HepG2 (cell line): ENCODE data around the gene GDAP1L1. TPM values are rescaled to one million over a fixed set of nuclear protein-coding genes. Genes with fewer than 3 reads are reported as not detected.

ENCODE experiments used
- FOXK1 ChIP-seq: sonication (generic); formaldehyde crosslinking; IDR thresholded peaks from 2 replicates; pipeline ENCODE4 v1.4.0; 2020; ENCODE audit warnings: low read depth, missing genetic modification reagents, borderline replicate concordance
- HNF4A ChIP-seq: sonication (generic); formaldehyde crosslinking; IDR thresholded peaks from 2 replicates; pipeline ENCODE4 v1.4.0; 2020; ENCODE audit warnings: missing genetic modification reagents
- HOXA9 ChIP-seq: sonication (generic); formaldehyde crosslinking; IDR thresholded peaks from 2 replicates; pipeline ENCODE4 v1.8.1; 2022; ENCODE audit warnings: missing genetic modification reagents, mild to moderate bottlenecking, moderate library complexity, borderline replicate concordance
- KDM2A ChIP-seq: sonication (generic); formaldehyde crosslinking; IDR thresholded peaks from 2 replicates; pipeline ENCODE4 v1.4.0; 2020; ENCODE audit warnings: low read depth, missing genetic modification reagents, borderline replicate concordance
- NR2F2 ChIP-seq: IDR thresholded peaks from 2 replicates; pipeline ENCODE4 v1.6.1; 2012; ENCODE audit warnings: low read depth, inconsistent platforms, borderline replicate concordance
- SNRNP70 ChIP-seq: fragments of 200-400 bp; formaldehyde crosslinking; IDR thresholded peaks from 2 replicates; pipeline ENCODE4 v1.6.1; 2017; ENCODE audit warnings: mild to moderate bottlenecking, low read depth, low read length, moderate library complexity
- TBX2 ChIP-seq: sonication (generic); formaldehyde crosslinking; IDR thresholded peaks from 2 replicates; pipeline ENCODE4 v1.5.0; 2020; ENCODE audit warnings: missing genetic modification reagents, mild to moderate bottlenecking, borderline replicate concordance
- TCF12 ChIP-seq, 2 experiments: fragments of 450-650 bp in 1 of 2; sonication (generic) in 1 of 2; formaldehyde crosslinking in 1 of 2; IDR thresholded peaks; 2 replicates each; pipeline versions ENCODE4 v1.6.1 to v1.8.0; 2017 to 2022; ENCODE audit warnings: antibody characterized with exemption in 1 of 2, mild to moderate bottlenecking in 1 of 2, missing genetic modification reagents in 1 of 2, moderate library complexity in 1 of 2
- TGIF2 ChIP-seq: IDR thresholded peaks from 2 replicates; pipeline ENCODE4 v1.6.1; 2016; ENCODE audit warnings: control low read depth, missing compliant biosample characterization
- ZBTB38 ChIP-seq: sonication (generic); formaldehyde crosslinking; IDR thresholded peaks from 2 replicates; pipeline ENCODE4 v1.5.1; 2020; ENCODE audit warnings: mild to moderate bottlenecking, missing genetic modification reagents
- ZFY ChIP-seq: sonication (generic); formaldehyde crosslinking; IDR thresholded peaks from 2 replicates; pipeline ENCODE4 v1.4.0; 2020; ENCODE audit warnings: missing genetic modification reagents
- ZFYVE20 ChIP-seq: sonication (generic); formaldehyde crosslinking; IDR thresholded peaks from 2 replicates; pipeline ENCODE4 v1.8.0; 2023; ENCODE audit warnings: low read depth, mild to moderate bottlenecking, moderate library complexity, missing genetic modification reagents, borderline replicate concordance
- ZNF160 ChIP-seq: sonication (generic); formaldehyde crosslinking; IDR thresholded peaks from 2 replicates; pipeline ENCODE4 v1.8.0; 2022; ENCODE audit warnings: mild to moderate bottlenecking, inconsistent platforms, missing genetic modification reagents
- ZNF24 ChIP-seq: fragments of 450-650 bp; IDR thresholded peaks from 2 replicates; pipeline ENCODE4 v1.6.1; 2017; ENCODE audit warnings: antibody characterized with exemption, mild to moderate bottlenecking
- ZNF292 ChIP-seq: sonication (generic); formaldehyde crosslinking; IDR thresholded peaks from 2 replicates; pipeline ENCODE4 v1.8.1; 2022; ENCODE audit warnings: mild to moderate bottlenecking, low read depth, missing genetic modification reagents, borderline replicate concordance
- ZNF432 ChIP-seq: sonication (generic); formaldehyde crosslinking; IDR thresholded peaks from 2 replicates; pipeline ENCODE4 v1.5.0; 2020; ENCODE audit warnings: missing genetic modification reagents, mild to moderate bottlenecking, borderline replicate concordance
- ZNF496 ChIP-seq: sonication (generic); formaldehyde crosslinking; IDR thresholded peaks from 2 replicates; pipeline ENCODE4 v1.8.1; 2023; ENCODE audit warnings: mild to moderate bottlenecking, moderate library complexity, missing genetic modification reagents; ENCODE audit not compliant: insufficient replicate concordance
- ZNF616 ChIP-seq: sonication (generic); formaldehyde crosslinking; IDR thresholded peaks from 2 replicates; pipeline ENCODE4 v1.5.0; 2020; ENCODE audit warnings: low read depth, mild to moderate bottlenecking, missing genetic modification reagents
- polyA plus RNA-seq, 8 experiments: library from polyadenylated mRNA; depleted of rRNA in 3 of 8; stranded (reverse) in 7 of 8; unstranded in 1 of 8; fragments of >200 nt; fragmentation: Illumina TruSeq in 4 of 8; extraction: Trizol in 4 of 8; gene quantifications; 2 replicates each; pipeline versions ENCODE4 v1.2.1 to v1.2.3, GENCODE V29; 2011 to 2016; ENCODE audit warnings: low read depth in 4 of 8, missing spikeins in 1 of 8, mixed read lengths in 1 of 8; ENCODE audit not compliant: insufficient read depth in 1 of 8
- total RNA-seq, 5 experiments: library from RNA; depleted of rRNA; stranded (reverse); fragments of >200 nt; fragmentation: Illumina TruSeq; extraction: Trizol; gene quantifications; 2 replicates each; pipeline ENCODE4 v1.2.3, GENCODE V29; 2016; ENCODE audit warnings: low read depth in 1 of 5
- TF ChIP-seq, protein P1 (sequence below): sonication (generic); formaldehyde crosslinking; IDR thresholded peaks from 2 replicates; pipeline ENCODE4 v1.5.0; 2020; ENCODE audit warnings: mild to moderate bottlenecking, missing genetic modification reagents, moderate library complexity
- TF ChIP-seq, protein P2 (sequence below): sonication (generic); formaldehyde crosslinking; IDR thresholded peaks from 2 replicates; pipeline ENCODE4 v1.4.0; 2020; ENCODE audit warnings: missing genetic modification reagents, low read depth, mild to moderate bottlenecking, borderline replicate concordance
- TF ChIP-seq, protein P3 (sequence below): sonication (generic); formaldehyde crosslinking; IDR thresholded peaks from 2 replicates; pipeline ENCODE4 v1.4.0; 2020; ENCODE audit warnings: mild to moderate bottlenecking, missing genetic modification reagents
- TF ChIP-seq, protein P4 (sequence below): sonication (generic); formaldehyde crosslinking; IDR thresholded peaks from 2 replicates; pipeline ENCODE4 v1.5.0; 2020; ENCODE audit warnings: mild to moderate bottlenecking, low read depth, missing genetic modification reagents, borderline replicate concordance
- TF ChIP-seq, protein P5 (sequence below): sonication (generic); formaldehyde crosslinking; IDR thresholded peaks from 2 replicates; pipeline ENCODE4 v1.4.0; 2020; ENCODE audit warnings: mild to moderate bottlenecking, missing genetic modification reagents

GDAP1L1 gene
- total and polyA plus RNA-seq, 2 of the 13 experiments (the other 11 are each of a cell fraction or from before 2014, with no cell fraction given) = 0.04 TPM; not detected in 1

DNA sequence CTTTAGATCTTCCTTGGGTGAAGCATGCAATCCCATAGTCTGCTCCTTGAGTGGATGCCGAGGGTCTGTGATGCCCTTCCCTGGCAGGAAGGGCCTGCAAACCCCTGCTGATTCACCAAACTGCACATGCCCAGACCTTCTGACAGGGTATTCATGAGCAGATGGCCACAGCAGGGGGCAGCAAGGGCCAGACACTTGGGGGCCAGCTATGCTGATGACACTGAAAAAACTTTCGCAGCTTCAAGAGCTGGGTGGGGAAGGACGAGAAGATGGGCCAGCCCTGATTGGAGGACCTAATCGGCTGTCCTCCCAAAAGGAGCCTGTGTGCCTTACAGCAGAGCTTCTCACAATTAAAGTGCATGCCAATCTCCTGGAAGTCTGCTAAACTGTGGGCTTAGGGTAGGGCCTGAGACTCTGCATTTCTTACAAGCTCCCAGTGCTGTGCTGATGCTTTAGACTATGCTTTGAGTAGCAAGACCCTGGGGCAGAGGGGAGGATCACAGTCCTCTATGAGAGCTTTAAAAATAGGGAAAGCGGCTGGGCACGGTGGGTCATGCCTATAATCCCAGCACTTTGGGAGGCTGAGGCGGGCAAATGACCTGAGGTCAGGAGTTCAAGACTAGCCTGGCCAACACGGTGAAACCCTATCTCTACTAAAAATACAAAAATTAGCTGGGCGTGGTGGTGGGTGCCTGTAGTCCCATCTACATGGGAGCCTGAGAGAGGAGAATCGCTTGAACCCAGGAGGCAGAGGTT, 15.2 kb upstream of the GDAP1L1 start (continued):
- TF ChIP-seq, protein P1, sequence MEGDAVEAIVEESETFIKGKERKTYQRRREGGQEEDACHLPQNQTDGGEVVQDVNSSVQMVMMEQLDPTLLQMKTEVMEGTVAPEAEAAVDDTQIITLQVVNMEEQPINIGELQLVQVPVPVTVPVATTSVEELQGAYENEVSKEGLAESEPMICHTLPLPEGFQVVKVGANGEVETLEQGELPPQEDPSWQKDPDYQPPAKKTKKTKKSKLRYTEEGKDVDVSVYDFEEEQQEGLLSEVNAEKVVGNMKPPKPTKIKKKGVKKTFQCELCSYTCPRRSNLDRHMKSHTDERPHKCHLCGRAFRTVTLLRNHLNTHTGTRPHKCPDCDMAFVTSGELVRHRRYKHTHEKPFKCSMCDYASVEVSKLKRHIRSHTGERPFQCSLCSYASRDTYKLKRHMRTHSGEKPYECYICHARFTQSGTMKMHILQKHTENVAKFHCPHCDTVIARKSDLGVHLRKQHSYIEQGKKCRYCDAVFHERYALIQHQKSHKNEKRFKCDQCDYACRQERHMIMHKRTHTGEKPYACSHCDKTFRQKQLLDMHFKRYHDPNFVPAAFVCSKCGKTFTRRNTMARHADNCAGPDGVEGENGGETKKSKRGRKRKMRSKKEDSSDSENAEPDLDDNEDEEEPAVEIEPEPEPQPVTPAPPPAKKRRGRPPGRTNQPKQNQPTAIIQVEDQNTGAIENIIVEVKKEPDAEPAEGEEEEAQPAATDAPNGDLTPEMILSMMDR (CRISPR knock-in tag) = peak; percentile 75
- TF ChIP-seq, protein P2, sequence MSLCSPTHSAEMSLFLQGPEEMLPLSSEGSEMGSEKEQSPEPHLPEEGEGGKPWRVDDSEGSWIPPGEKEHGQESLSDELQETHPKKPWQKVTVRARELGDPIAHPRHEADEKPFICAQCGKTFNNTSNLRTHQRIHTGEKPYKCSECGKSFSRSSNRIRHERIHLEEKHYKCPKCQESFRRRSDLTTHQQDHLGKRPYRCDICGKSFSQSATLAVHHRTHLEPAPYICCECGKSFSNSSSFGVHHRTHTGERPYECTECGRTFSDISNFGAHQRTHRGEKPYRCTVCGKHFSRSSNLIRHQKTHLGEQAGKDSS = no peak
- TF ChIP-seq ZNF24 (no peak), ZFY (CRISPR knock-in tag) (no peak), ZFYVE20 (0 out of 2 replicates have a peak, but pooled peaks have one; percentile 40), FOXK1 (CRISPR knock-in tag) (no peak), HOXA9 (CRISPR knock-in tag) (no peak), TBX2 (CRISPR knock-in tag) (no peak), ZNF496 (CRISPR knock-in tag) (no peak), ZNF292 (CRISPR knock-in tag) (no peak), ZBTB38 (no peak), ZNF432 (CRISPR knock-in tag) (no peak), KDM2A (0 out of 2 replicates have a peak, but pooled peaks have one; percentile 19), TCF12 (IDR thresholded peaks at IDR 0.05) (no peak), TCF12 (CRISPR knock-in tag; IDR thresholded peaks at IDR 0.05) (no peak), TGIF2 (CRISPR knock-in tag) (no peak), NR2F2 (no peak), ZNF616 (CRISPR knock-in tag) (no peak), SNRNP70 (no peak), HNF4A (CRISPR knock-in tag) (no peak), ZNF160 (CRISPR knock-in tag) (no peak)
- TF ChIP-seq, protein P3, sequence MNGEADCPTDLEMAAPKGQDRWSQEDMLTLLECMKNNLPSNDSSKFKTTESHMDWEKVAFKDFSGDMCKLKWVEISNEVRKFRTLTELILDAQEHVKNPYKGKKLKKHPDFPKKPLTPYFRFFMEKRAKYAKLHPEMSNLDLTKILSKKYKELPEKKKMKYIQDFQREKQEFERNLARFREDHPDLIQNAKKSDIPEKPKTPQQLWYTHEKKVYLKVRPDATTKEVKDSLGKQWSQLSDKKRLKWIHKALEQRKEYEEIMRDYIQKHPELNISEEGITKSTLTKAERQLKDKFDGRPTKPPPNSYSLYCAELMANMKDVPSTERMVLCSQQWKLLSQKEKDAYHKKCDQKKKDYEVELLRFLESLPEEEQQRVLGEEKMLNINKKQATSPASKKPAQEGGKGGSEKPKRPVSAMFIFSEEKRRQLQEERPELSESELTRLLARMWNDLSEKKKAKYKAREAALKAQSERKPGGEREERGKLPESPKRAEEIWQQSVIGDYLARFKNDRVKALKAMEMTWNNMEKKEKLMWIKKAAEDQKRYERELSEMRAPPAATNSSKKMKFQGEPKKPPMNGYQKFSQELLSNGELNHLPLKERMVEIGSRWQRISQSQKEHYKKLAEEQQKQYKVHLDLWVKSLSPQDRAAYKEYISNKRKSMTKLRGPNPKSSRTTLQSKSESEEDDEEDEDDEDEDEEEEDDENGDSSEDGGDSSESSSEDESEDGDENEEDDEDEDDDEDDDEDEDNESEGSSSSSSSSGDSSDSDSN (CRISPR knock-in tag) = no peak
- TF ChIP-seq, protein P4, sequence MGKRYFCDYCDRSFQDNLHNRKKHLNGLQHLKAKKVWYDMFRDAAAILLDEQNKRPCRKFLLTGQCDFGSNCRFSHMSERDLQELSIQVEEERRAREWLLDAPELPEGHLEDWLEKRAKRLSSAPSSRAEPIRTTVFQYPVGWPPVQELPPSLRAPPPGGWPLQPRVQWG (CRISPR knock-in tag) = no peak
- TF ChIP-seq, protein P5, sequence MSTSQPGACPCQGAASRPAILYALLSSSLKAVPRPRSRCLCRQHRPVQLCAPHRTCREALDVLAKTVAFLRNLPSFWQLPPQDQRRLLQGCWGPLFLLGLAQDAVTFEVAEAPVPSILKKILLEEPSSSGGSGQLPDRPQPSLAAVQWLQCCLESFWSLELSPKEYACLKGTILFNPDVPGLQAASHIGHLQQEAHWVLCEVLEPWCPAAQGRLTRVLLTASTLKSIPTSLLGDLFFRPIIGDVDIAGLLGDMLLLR (CRISPR knock-in tag) = no peak
